ENCODE data around the gene INO80B.

The INO80B gene

DNA sequence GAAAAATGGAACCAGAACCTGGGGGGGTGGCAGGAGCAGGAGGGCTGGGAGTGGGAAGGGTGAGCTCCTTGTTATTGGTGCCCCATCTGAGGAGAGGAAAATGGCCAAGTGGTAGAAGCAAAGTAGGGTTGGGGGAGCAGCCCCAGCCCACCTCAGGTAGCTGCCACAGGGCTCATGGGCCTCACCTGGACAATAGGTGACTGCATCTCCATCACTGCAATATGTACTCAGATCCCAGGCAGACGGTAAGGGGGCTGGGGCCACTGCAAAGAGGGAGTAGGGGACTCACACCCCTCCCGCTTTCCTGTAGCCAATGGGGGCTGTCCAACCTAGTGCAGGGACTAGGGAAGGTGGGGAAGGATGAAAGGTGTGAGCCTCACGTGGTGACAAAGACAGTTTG is 37.7 kb upstream of the INO80B start:
- Histone ChIP-seq H3K27ac (ENCODE audit: low read depth, low read length) (no peak overlapping the region), H4K91ac (ENCODE audit: low read depth, low read length) (no peak overlapping the region), H2BK5ac (ENCODE audit: low read depth, low read length, poor library complexity) (no peak overlapping the region), H3K9me3 (ENCODE audit: insufficient read depth, low read depth, low read length) (peaks cover 4% of the 10 kb centered on the region), H3K79me1 (ENCODE audit: low read length) (peaks cover 2% of the 10 kb centered on the region), H2BK12ac (ENCODE audit: low read length) (no peak overlapping the region), H4K12ac (ENCODE audit: low read depth, low read length) (no peak overlapping the region), H3K27me3 (ENCODE audit: insufficient read depth, low read length) (no peaks in the 10 kb centered on the region), H3K4me2 (ENCODE audit: low read length) (no peak overlapping the region), H3K4me1 (ENCODE audit: control insufficient read depth in 1 of 2, insufficient read depth in 2 of 2, low read length in 2 of 2) (peaks cover 11 to 13% of the 10 kb centered on the region in 2 experiments), H2AK5ac (ENCODE audit: low read length) (no peak overlapping the region), H3K9ac (ENCODE audit: low read length) (no peak overlapping the region), H3K18ac (ENCODE audit: low read length) (no peak overlapping the region), H2BK120ac (ENCODE audit: insufficient read depth, low read length, poor library complexity) (no peak overlapping the region), H4K8ac (ENCODE audit: low read depth, low read length) (no peak overlapping the region), H3K36me3 (ENCODE audit: control insufficient read depth in 1 of 2, insufficient read depth in 2 of 2, low read length in 2 of 2) (no peaks in the 10 kb centered on the region), H3K79me2 (ENCODE audit: control insufficient read depth, insufficient read depth, low read length, poor library complexity) (peaks cover 2% of the 10 kb centered on the region), H2AFZ (ENCODE audit: insufficient read depth, low read length, poor library complexity) (no peak overlapping the region), H3K4ac (ENCODE audit: low read depth, low read length) (no peak overlapping the region), H3K14ac (ENCODE audit: low read length) (no peak overlapping the region), H3K4me3 (ENCODE audit: low read depth, low read length) (no peak overlapping the region), H3K23ac (ENCODE audit: low read length) (no peak overlapping the region)
- no peak for DNase-seq
- WGBS (ENCODE audit: extremely low coverage, insufficient coverage, insufficient read length): no CpG with 5 or more reads among the region's 3 CpGs

DNA sequence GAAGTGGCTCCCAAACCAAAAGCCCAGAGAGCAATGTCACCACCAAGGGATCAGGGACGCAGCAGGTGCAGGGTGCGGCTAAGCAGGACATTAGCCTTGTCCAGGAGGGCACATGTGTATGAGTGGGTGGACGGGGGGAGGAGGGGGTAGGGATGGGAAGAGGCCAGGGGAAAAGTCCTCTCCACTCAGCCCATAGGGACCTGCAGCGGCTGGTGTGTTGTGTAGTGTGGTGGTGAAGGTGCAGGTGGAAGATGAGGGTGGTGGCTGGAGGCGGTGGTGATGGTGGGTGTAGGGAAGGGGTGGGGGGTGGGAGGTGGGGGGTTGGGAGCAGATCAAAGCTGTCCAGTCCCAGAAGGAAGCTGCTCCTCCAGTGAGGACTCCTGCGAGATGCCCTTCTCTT is 37.1 kb upstream of the INO80B start:
- Histone ChIP-seq H3K18ac (ENCODE audit: low read length) (no peak overlapping the region), H3K4ac (ENCODE audit: low read depth, low read length) (no peak overlapping the region), H3K23ac (ENCODE audit: low read length) (no peak overlapping the region), H2AK5ac (ENCODE audit: low read length) (no peak overlapping the region), H2BK12ac (ENCODE audit: low read length) (no peak overlapping the region), H3K9me3 (ENCODE audit: insufficient read depth, low read depth, low read length) (peaks cover 4% of the 10 kb centered on the region), H3K14ac (ENCODE audit: low read length) (no peak overlapping the region), H4K91ac (ENCODE audit: low read depth, low read length) (no peak overlapping the region), H2BK120ac (ENCODE audit: insufficient read depth, low read length, poor library complexity) (no peak overlapping the region), H3K9ac (ENCODE audit: low read length) (no peak overlapping the region), H3K79me1 (ENCODE audit: low read length) (no peaks in the 10 kb centered on the region), H2AFZ (ENCODE audit: insufficient read depth, low read length, poor library complexity) (no peak overlapping the region), H3K4me2 (ENCODE audit: low read length) (no peak overlapping the region), H2BK5ac (ENCODE audit: low read depth, low read length, poor library complexity) (no peak overlapping the region), H3K79me2 (ENCODE audit: control insufficient read depth, insufficient read depth, low read length, poor library complexity) (peaks cover 2% of the 10 kb centered on the region), H3K4me3 (ENCODE audit: low read depth, low read length) (no peak overlapping the region), H3K36me3 (ENCODE audit: control insufficient read depth in 1 of 2, insufficient read depth in 2 of 2, low read length in 2 of 2) (no peaks in the 10 kb centered on the region), H3K27ac (ENCODE audit: low read depth, low read length) (no peak overlapping the region), H3K4me1 (ENCODE audit: control insufficient read depth in 1 of 2, insufficient read depth in 2 of 2, low read length in 2 of 2) (peaks cover 11 to 14% of the 10 kb centered on the region in 2 experiments), H4K8ac (ENCODE audit: low read depth, low read length) (no peak overlapping the region), H4K12ac (ENCODE audit: low read depth, low read length) (no peak overlapping the region), H3K27me3 (ENCODE audit: insufficient read depth, low read length) (no peaks in the 10 kb centered on the region)
- DNase-seq: no peak
- WGBS (ENCODE audit: extremely low coverage, insufficient coverage, insufficient read length): no CpG with 5 or more reads among the region's 6 CpGs

DNA sequence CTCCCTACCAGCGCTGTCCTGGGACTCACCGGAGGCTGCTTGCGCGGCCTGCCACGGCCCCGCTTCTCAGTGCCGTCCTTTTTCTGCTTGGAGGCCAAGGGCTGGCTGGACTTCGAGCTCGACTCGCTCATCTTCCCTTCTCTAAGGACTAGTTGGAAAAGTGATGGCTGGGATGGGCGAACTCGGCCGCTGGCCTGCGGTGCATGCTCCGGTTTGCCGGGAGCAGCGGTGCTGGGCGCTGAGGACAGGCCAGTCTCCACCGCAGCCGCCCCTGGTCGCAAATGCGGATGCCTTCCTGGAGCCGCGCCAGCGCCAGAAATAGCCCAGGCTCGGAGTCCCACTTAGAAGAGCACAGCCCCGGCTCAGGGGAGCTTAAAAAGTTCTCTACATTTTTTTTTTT is 36.6 kb upstream of the INO80B start:
- Histone ChIP-seq H3K9me3 (ENCODE audit: insufficient read depth, low read depth, low read length) (peaks cover 2% of the 10 kb centered on the region), H3K14ac (ENCODE audit: low read length) (no peak overlapping the region), H2AK5ac (ENCODE audit: low read length) (no peak overlapping the region), H2BK12ac (ENCODE audit: low read length) (no peak overlapping the region), H3K4me1 (ENCODE audit: control insufficient read depth in 1 of 2, insufficient read depth in 2 of 2, low read length in 2 of 2) (peaks cover 8 to 11% of the 10 kb centered on the region in 2 experiments), H3K27ac (ENCODE audit: low read depth, low read length) (no peak overlapping the region), H3K18ac (ENCODE audit: low read length) (no peak overlapping the region), H3K36me3 (ENCODE audit: control insufficient read depth in 1 of 2, insufficient read depth in 2 of 2, low read length in 2 of 2) (no peaks in the 10 kb centered on the region), H3K4me3 (ENCODE audit: low read depth, low read length) (no peak overlapping the region), H2AFZ (ENCODE audit: insufficient read depth, low read length, poor library complexity) (no peak overlapping the region), H3K23ac (ENCODE audit: low read length) (no peak overlapping the region), H3K9ac (ENCODE audit: low read length) (no peak overlapping the region), H4K12ac (ENCODE audit: low read depth, low read length) (no peak overlapping the region), H4K91ac (ENCODE audit: low read depth, low read length) (no peak overlapping the region), H2BK5ac (ENCODE audit: low read depth, low read length, poor library complexity) (no peak overlapping the region), H3K79me2 (ENCODE audit: control insufficient read depth, insufficient read depth, low read length, poor library complexity) (peaks cover 2% of the 10 kb centered on the region), H3K4ac (ENCODE audit: low read depth, low read length) (no peak overlapping the region), H3K79me1 (ENCODE audit: low read length) (no peaks in the 10 kb centered on the region), H3K27me3 (ENCODE audit: insufficient read depth, low read length) (no peaks in the 10 kb centered on the region), H3K4me2 (ENCODE audit: low read length) (no peak overlapping the region), H4K8ac (ENCODE audit: low read depth, low read length) (no peak overlapping the region), H2BK120ac (ENCODE audit: insufficient read depth, low read length, poor library complexity) (no peak overlapping the region)
- WGBS (ENCODE audit: extremely low coverage, insufficient coverage, insufficient read length): no CpG with 5 or more reads among the region's 27 CpGs
- DNase-seq: no peak

DNA sequence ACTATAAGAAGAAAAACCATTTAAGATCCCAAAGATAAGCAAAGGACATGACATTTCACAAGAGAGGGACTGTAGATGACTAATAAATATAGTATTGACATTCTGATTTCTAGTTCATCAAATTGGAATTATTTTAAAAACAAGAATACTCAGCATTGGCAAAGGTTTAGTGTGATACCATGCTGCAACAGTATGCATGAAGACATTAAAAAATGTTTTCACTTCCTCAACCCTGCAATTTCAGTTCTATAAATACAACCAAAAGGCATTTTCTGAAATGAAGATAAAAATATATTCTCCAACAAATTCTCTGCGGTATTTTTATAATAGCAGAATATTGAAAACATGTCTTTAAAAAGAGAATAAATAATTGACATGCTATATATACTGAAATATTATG is 35.5 kb upstream of the INO80B start:
- no peak overlapping the region for H3K18ac ChIP-seq (ENCODE audit: low read length)
- WGBS (ENCODE audit: extremely low coverage, insufficient coverage, insufficient read length): no CpG with 5 or more reads among the region's 1 CpG
- H3K23ac ChIP-seq (ENCODE audit: low read length): no peak overlapping the region
- no peak overlapping the region for H3K9ac ChIP-seq (ENCODE audit: low read length)
- H3K79me1 ChIP-seq (ENCODE audit: low read length): no peaks in the 10 kb centered on the region
- H4K12ac ChIP-seq (ENCODE audit: low read depth, low read length): no peak overlapping the region
- no peak overlapping the region for H2AFZ ChIP-seq (ENCODE audit: insufficient read depth, low read length, poor library complexity)
- no peak overlapping the region for H2BK12ac ChIP-seq (ENCODE audit: low read length)
- H2AK5ac ChIP-seq (ENCODE audit: low read length): no peak overlapping the region
- no peak overlapping the region for H4K8ac ChIP-seq (ENCODE audit: low read depth, low read length)
- no peak overlapping the region for H2BK120ac ChIP-seq (ENCODE audit: insufficient read depth, low read length, poor library complexity)
- H3K27ac ChIP-seq (ENCODE audit: low read depth, low read length): no peak overlapping the region
- no peak overlapping the region for H4K91ac ChIP-seq (ENCODE audit: low read depth, low read length)
- H3K14ac ChIP-seq (ENCODE audit: low read length): no peak overlapping the region
- H3K79me2 ChIP-seq (ENCODE audit: control insufficient read depth, insufficient read depth, low read length, poor library complexity): peaks cover 2% of the 10 kb centered on the region
- no peaks in the 10 kb centered on the region for H3K27me3 ChIP-seq (ENCODE audit: insufficient read depth, low read length)
- no peak overlapping the region for H3K4me2 ChIP-seq (ENCODE audit: low read length)
- no peaks in the 10 kb centered on the region for H3K9me3 ChIP-seq (ENCODE audit: insufficient read depth, low read depth, low read length)
- H3K4ac ChIP-seq (ENCODE audit: low read depth, low read length): no peak overlapping the region
- no peaks in the 10 kb centered on the region for H3K36me3 ChIP-seq (ENCODE audit: control insufficient read depth in 1 of 2, insufficient read depth in 2 of 2, low read length in 2 of 2)
- H3K4me3 ChIP-seq (ENCODE audit: low read depth, low read length): no peak overlapping the region
- H2BK5ac ChIP-seq (ENCODE audit: low read depth, low read length, poor library complexity): no peak overlapping the region
- H3K4me1 ChIP-seq (ENCODE audit: control insufficient read depth in 1 of 2, insufficient read depth in 2 of 2, low read length in 2 of 2): peaks cover 6 to 9% of the 10 kb centered on the region in 2 experiments
- no peak for DNase-seq
